CD8-positive, alpha-beta memory T cell (primary cell): Measurements from ENCODE around the gene DENND1A. TPM values are rescaled to one million over a fixed set of nuclear protein-coding genes. Genes with fewer than 3 reads are reported as not detected.

Experiments used
- CTCF ChIA-PET: fragments of 350-600 bp; sonication (Branson Sonifier 250); formaldehyde crosslinking; loops from one replicate; lab custom pipeline; 2021; ENCODE audit warnings: antibody characterized with exemption; lab: Charles Lee
- POLR2A ChIA-PET: fragments of 350-600 bp; sonication (Branson Sonifier 250); formaldehyde crosslinking; loops from one replicate; lab custom pipeline; 2021; ENCODE audit warnings: antibody characterized with exemption; lab: Charles Lee
- DNase-seq, 5 donors: peaks; one replicate each; pipeline versions ENCODE4 v3.0.0 to v3.0.0-alpha.2; 2020 to 2022; ENCODE audit warnings: mixed read lengths in 1 of 5
- H3K27ac ChIP-seq: one replicate; pipeline ENCODE4 v1.7.0; 2013; ENCODE audit warnings: low read depth, mild to moderate bottlenecking, low read length, moderate library complexity
- H3K27me3 ChIP-seq: 2 replicates; pipeline ENCODE4 v1.7.0; 2013; ENCODE audit warnings: low read length, mild to moderate bottlenecking; ENCODE audit not compliant: insufficient read depth, poor library complexity, severe bottlenecking
- H3K36me3 ChIP-seq: 2 replicates; pipeline ENCODE4 v1.7.0; 2013; ENCODE audit warnings: mild to moderate bottlenecking, low read length, moderate library complexity; ENCODE audit not compliant: insufficient read depth
- H3K4me1 ChIP-seq: 2 replicates; pipeline ENCODE4 v1.7.0; 2013; ENCODE audit warnings: mild to moderate bottlenecking, low read length, moderate library complexity; ENCODE audit not compliant: insufficient read depth
- H3K4me3 ChIP-seq: 2 replicates; pipeline ENCODE4 v1.7.0; 2013; ENCODE audit warnings: mild to moderate bottlenecking, low read length
- H3K9me3 ChIP-seq: 2 replicates; pipeline ENCODE4 v1.7.0; 2013; ENCODE audit warnings: mild to moderate bottlenecking, low read length
- H3K27ac Mint-ChIP-seq, 8 donors: one replicate each; pipeline ENCODE4 v1.8.0; 2020 to 2021; ENCODE audit warnings: mixed read lengths in 8 of 8, mild to moderate bottlenecking in 6 of 8, inconsistent platforms in 3 of 8, moderate library complexity in 3 of 8
- H3K27me3 Mint-ChIP-seq, 2 donors: one replicate each; pipeline ENCODE4 v1.8.0; 2020 to 2021; ENCODE audit warnings: mixed read lengths in 2 of 2, mild to moderate bottlenecking in 1 of 2, moderate library complexity in 1 of 2
- H3K36me3 Mint-ChIP-seq, 3 donors: one replicate each; pipeline ENCODE4 v1.8.0; 2020 to 2021; ENCODE audit warnings: mixed read lengths in 3 of 3, inconsistent platforms in 1 of 3, mild to moderate bottlenecking in 1 of 3
- H3K4me1 Mint-ChIP-seq, 3 donors: one replicate each; pipeline ENCODE4 v1.8.0; 2020 to 2021; ENCODE audit warnings: mixed read lengths in 3 of 3, inconsistent platforms in 1 of 3, mild to moderate bottlenecking in 1 of 3
- H3K4me3 Mint-ChIP-seq, 7 donors: one replicate each; pipeline ENCODE4 v1.8.0; 2020 to 2021; ENCODE audit warnings: mixed read lengths in 7 of 7, mild to moderate bottlenecking in 6 of 7, moderate library complexity in 4 of 7, inconsistent platforms in 2 of 7
- H3K9me3 Mint-ChIP-seq, 5 donors: one replicate each; pipeline ENCODE4 v1.8.0; 2020 to 2022; ENCODE audit warnings: mixed read lengths in 5 of 5, mild to moderate bottlenecking in 3 of 5, moderate library complexity in 2 of 5, inconsistent platforms in 1 of 5
- polyA plus RNA-seq: library from polyadenylated mRNA; unstranded; fragments of 300-500 nt; fragmentation: Illumina TruSeq; gene quantifications from one replicate; pipeline ENCODE4 v1.2.3, GENCODE V29; 2021
- total RNA-seq, 2 experiments: library from RNA; stranded (reverse); gene quantifications; one replicate each; pipeline ENCODE4 v1.2.3, GENCODE V29; 2021

DENND1A gene
- total and polyA plus RNA-seq, 3 experiments from 2014 or later, result 7.2 to 15.1 (median 15.0) TPM

DNA sequence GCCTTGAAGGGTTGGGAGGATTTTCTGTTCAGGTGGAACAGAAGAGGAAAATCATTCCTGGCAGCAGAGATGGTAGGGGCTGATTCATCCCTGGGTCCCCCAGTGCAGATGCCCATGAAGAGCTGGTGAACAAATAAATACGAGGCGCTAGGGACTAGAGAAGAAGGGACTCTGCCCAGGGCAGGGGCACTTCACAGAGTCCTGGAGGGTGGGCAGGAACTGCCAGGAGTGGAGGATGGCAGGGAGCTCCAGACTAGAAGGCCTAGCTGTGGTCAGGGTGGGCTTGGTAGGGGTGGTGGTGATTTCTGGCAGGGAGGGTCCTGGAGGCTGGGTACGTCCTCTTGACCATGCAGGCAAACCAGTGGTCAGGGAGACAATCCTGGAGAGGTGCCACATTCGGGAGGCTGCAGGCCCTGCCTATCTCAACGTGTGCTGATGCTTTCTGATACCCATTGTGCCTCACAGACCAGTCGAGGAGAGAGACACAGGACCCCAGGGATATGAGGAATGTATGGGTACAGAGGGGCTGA, 504.0 kb downstream of the DENND1A start:
- ChIA-PET CTCF (interaction anchor here (0.7 kb wide), 1 partner anchor 19 kb away, joined by 3 read pairs; no protein-coding TSS in a partner anchor), POLR2A (no interaction called here)
- no peaks in the 10 kb centered on the region for H3K9me3 ChIP-seq
- H3K27me3 ChIP-seq, result no peaks in the 10 kb centered on the region
- no peak overlapping the region for H3K27ac Mint-ChIP-seq
- H3K4me1 Mint-ChIP-seq, result no peaks in the 10 kb centered on the region
- H3K36me3 ChIP-seq, result no peaks in the 10 kb centered on the region
- H3K4me1 ChIP-seq, result no peaks in the 10 kb centered on the region
- no peaks in the 10 kb centered on the region for H3K9me3 Mint-ChIP-seq
- no peak overlapping the region for H3K4me3 ChIP-seq
- H3K36me3 Mint-ChIP-seq, result peaks cover 14 to 34% (median 34%) of the 10 kb centered on the region in 3 donors
- peaks cover 0 to 1% of the 10 kb centered on the region in 2 donors for H3K27me3 Mint-ChIP-seq
- no peak for DNase-seq
- no peak overlapping the region for H3K4me3 Mint-ChIP-seq
- H3K27ac ChIP-seq, result no peak overlapping the region

GRCh38 chr9:123425261-123425821, 504.6 kb downstream of the DENND1A start:
- Histone ChIP-seq H3K27me3 (no peaks in the 10 kb centered on the region), H3K4me1 (no peaks in the 10 kb centered on the region), H3K9me3 (no peaks in the 10 kb centered on the region), H3K27ac (no peak overlapping the region), H3K4me3 (no peak overlapping the region), H3K36me3 (no peaks in the 10 kb centered on the region)
- H3K27me3 Mint-ChIP-seq, result peaks cover 0 to 1% of the 10 kb centered on the region in 2 donors
- ChIA-PET POLR2A (no interaction called here), CTCF (no interaction called here)
- H3K4me1 Mint-ChIP-seq, result no peaks in the 10 kb centered on the region
- no peak overlapping the region for H3K27ac Mint-ChIP-seq
- H3K4me3 Mint-ChIP-seq, result no peak overlapping the region
- peaks cover 14 to 33% (median 28%) of the 10 kb centered on the region in 3 donors for H3K36me3 Mint-ChIP-seq
- H3K9me3 Mint-ChIP-seq, result no peaks in the 10 kb centered on the region
- no peak for DNase-seq

GRCh38 chr9:123424552-123425225, 505.2 kb downstream of the DENND1A start:
- H3K27ac ChIP-seq, result no peak overlapping the region
- no peaks in the 10 kb centered on the region for H3K9me3 Mint-ChIP-seq
- no peaks in the 10 kb centered on the region for H3K9me3 ChIP-seq
- peaks cover 8 to 32% (median 22%) of the 10 kb centered on the region in 3 donors for H3K36me3 Mint-ChIP-seq
- H3K27ac Mint-ChIP-seq, result peak overlapping the region in 2 of 8 donors; percentile 67 to 72
- H3K27me3 ChIP-seq, result no peaks in the 10 kb centered on the region
- H3K27me3 Mint-ChIP-seq, result peaks cover 0 to 1% of the 10 kb centered on the region in 2 donors
- no peaks in the 10 kb centered on the region for H3K36me3 ChIP-seq
- CTCF ChIA-PET, result no interaction called here
- no peaks in the 10 kb centered on the region for H3K4me1 ChIP-seq
- no peaks in the 10 kb centered on the region for H3K4me1 Mint-ChIP-seq
- no peak overlapping the region for H3K4me3 Mint-ChIP-seq
- H3K4me3 ChIP-seq, result no peak overlapping the region
- no peak for DNase-seq
- POLR2A ChIA-PET, result no interaction called here

DNA sequence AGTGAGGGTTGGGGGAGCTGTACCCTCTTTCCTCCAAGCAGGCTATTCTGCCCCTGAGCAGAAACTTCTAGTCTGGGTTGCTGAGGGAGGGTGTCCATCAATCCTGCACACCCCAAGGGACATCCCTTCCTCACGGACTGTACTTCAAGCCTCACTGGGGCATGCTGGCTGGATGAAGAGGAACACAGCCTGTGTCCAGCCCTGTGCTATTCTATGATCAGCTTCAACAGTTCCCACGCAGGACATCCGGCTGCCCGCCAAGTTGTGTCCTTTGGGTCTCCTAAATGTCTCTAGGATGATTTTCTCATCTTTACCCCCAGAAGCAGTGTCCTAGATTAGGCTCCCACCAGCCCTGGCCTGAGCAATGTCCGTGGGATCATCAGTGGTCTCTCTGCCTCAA, 505.8 kb downstream of the DENND1A start:
- Histone ChIP-seq H3K27me3 (no peaks in the 10 kb centered on the region), H3K9me3 (no peaks in the 10 kb centered on the region), H3K4me3 (no peak overlapping the region), H3K4me1 (no peaks in the 10 kb centered on the region), H3K27ac (no peak overlapping the region), H3K36me3 (no peaks in the 10 kb centered on the region)
- ChIA-PET POLR2A (no interaction called here), CTCF (no interaction called here)
- no peak for DNase-seq
- H3K4me1 Mint-ChIP-seq, result no peaks in the 10 kb centered on the region
- H3K9me3 Mint-ChIP-seq, result no peaks in the 10 kb centered on the region
- peaks cover 0 to 1% of the 10 kb centered on the region in 2 donors for H3K27me3 Mint-ChIP-seq
- H3K36me3 Mint-ChIP-seq, result peaks cover 7 to 32% (median 17%) of the 10 kb centered on the region in 3 donors
- peak overlapping the region in 1 of 8 donors; percentile 11 for H3K27ac Mint-ChIP-seq
- no peak overlapping the region for H3K4me3 Mint-ChIP-seq

- Histone ChIP-seq H3K36me3 (no peaks in the 10 kb centered on the region), H3K9me3 (no peaks in the 10 kb centered on the region), H3K4me3 (no peak overlapping the region), H3K27me3 (no peaks in the 10 kb centered on the region), H3K27ac (no peak overlapping the region), H3K4me1 (no peaks in the 10 kb centered on the region)
- no peak for DNase-seq
- CTCF ChIA-PET, result no interaction called here
- H3K4me3 Mint-ChIP-seq, result no peak overlapping the region
- H3K4me1 Mint-ChIP-seq, result no peaks in the 10 kb centered on the region
- POLR2A ChIA-PET, result no interaction called here
- peaks cover 10 to 32% (median 10%) of the 10 kb centered on the region in 3 donors for H3K36me3 Mint-ChIP-seq
- peaks cover 0 to 1% of the 10 kb centered on the region in 2 donors for H3K27me3 Mint-ChIP-seq
- no peaks in the 10 kb centered on the region for H3K9me3 Mint-ChIP-seq
- H3K27ac Mint-ChIP-seq, result no peak overlapping the region
Measured at GRCh38 chr9:123423311-123423640, 506.6 kb downstream of the DENND1A start.

DNA sequence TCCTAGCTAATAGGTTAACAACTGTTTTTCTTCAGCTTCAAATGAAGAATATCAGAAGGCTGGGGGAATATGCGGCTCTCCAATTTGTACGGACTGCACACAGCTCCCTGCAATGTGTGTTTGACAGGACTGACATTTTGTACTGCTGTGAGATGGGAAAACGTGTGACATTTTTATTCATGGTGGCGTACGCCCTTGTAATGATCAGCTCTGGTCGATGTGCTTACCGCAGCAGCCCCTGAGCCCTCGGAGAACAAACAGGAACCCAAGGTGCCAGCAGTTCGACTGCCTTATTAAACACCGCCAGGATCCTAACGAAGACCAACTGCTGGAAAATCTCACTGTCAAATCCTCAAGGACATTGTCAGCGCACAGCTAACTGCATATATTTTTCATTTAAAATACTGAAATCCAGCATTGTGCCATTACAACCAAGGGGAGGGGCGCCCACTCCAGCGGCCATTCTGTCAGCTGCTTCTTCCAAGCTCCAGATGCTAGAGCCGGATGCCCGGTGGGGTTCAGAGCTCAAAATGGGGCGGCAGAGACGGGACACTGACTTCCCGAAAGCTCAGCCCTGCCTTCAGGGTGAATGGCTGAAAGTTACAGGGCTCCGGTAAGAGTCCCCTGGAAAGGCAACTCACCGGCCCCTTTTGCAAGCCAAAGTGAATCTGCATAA, 507.2 kb downstream of the DENND1A start:
- Histone ChIP-seq H3K4me3 (no peak overlapping the region), H3K9me3 (no peaks in the 10 kb centered on the region), H3K27ac (no peak overlapping the region), H3K36me3 (no peaks in the 10 kb centered on the region), H3K4me1 (no peaks in the 10 kb centered on the region), H3K27me3 (no peaks in the 10 kb centered on the region)
- Mint-ChIP-seq H3K4me1 (no peaks in the 10 kb centered on the region), H3K36me3 (peaks cover 5 to 33% (median 11%) of the 10 kb centered on the region in 3 donors), H3K27me3 (peaks cover 0 to 1% of the 10 kb centered on the region in 2 donors), H3K4me3 (no peak overlapping the region), H3K27ac (no peak overlapping the region), H3K9me3 (no peaks in the 10 kb centered on the region)
- CTCF ChIA-PET, result no interaction called here
- POLR2A ChIA-PET, result no interaction called here
- no peak for DNase-seq

- peaks cover 0 to 33% (median 11%) of the 10 kb centered on the region in 3 donors for H3K36me3 Mint-ChIP-seq
- no peak overlapping the region for H3K27ac Mint-ChIP-seq
- H3K27me3 ChIP-seq, result no peaks in the 10 kb centered on the region
- no peak overlapping the region for H3K4me3 ChIP-seq
- H3K4me1 Mint-ChIP-seq, result no peaks in the 10 kb centered on the region
- POLR2A ChIA-PET, result no interaction called here
- CTCF ChIA-PET, result no interaction called here
- H3K9me3 ChIP-seq, result no peaks in the 10 kb centered on the region
- no peak for DNase-seq
- H3K9me3 Mint-ChIP-seq, result no peaks in the 10 kb centered on the region
- no peaks in the 10 kb centered on the region for H3K27me3 Mint-ChIP-seq
- H3K4me3 Mint-ChIP-seq, result peak overlapping the region in 1 of 7 donors; percentile 4
- no peaks in the 10 kb centered on the region for H3K36me3 ChIP-seq
- H3K27ac ChIP-seq, result no peak overlapping the region
- no peaks in the 10 kb centered on the region for H3K4me1 ChIP-seq
Measured at GRCh38 chr9:123421801-123422455, 508.0 kb downstream of the DENND1A start.

- Histone ChIP-seq H3K27me3 (no peaks in the 10 kb centered on the region), H3K9me3 (no peaks in the 10 kb centered on the region), H3K4me3 (no peak overlapping the region), H3K4me1 (no peaks in the 10 kb centered on the region), H3K36me3 (no peaks in the 10 kb centered on the region), H3K27ac (no peak overlapping the region)
- POLR2A ChIA-PET, result no interaction called here
- DNase-seq, result no peak
- Mint-ChIP-seq H3K27me3 (no peaks in the 10 kb centered on the region), H3K9me3 (no peaks in the 10 kb centered on the region), H3K36me3 (peaks cover 0 to 36% (median 14%) of the 10 kb centered on the region in 3 donors), H3K4me1 (no peaks in the 10 kb centered on the region), H3K4me3 (no peak overlapping the region), H3K27ac (no peak overlapping the region)
- CTCF ChIA-PET, result no interaction called here
Measured at GRCh38 chr9:123421186-123421585, 508.7 kb downstream of the DENND1A start.
